GM12875 (cell line): Measurements from ENCODE around the gene MLN.

Source experiments
- H3K4me3 ChIP-seq: one replicate; pipeline ENCODE4 v1.5.1; 2011; ENCODE audit warnings: low read depth, low read length, control low read depth
- TF ChIP-seq, protein P1 (sequence below): IDR thresholded peaks from 2 replicates; pipeline ENCODE4 v1.5.1; 2011; ENCODE audit warnings: low read depth, mild to moderate bottlenecking, control low read depth, inconsistent platforms, low read length, moderate library complexity, borderline replicate concordance; ENCODE audit not compliant: insufficient read depth

Gene MLN

GRCh38 chr6:33750244-33750991, 53.4 kb downstream of the MLN start:
- TF ChIP-seq, protein P1, sequence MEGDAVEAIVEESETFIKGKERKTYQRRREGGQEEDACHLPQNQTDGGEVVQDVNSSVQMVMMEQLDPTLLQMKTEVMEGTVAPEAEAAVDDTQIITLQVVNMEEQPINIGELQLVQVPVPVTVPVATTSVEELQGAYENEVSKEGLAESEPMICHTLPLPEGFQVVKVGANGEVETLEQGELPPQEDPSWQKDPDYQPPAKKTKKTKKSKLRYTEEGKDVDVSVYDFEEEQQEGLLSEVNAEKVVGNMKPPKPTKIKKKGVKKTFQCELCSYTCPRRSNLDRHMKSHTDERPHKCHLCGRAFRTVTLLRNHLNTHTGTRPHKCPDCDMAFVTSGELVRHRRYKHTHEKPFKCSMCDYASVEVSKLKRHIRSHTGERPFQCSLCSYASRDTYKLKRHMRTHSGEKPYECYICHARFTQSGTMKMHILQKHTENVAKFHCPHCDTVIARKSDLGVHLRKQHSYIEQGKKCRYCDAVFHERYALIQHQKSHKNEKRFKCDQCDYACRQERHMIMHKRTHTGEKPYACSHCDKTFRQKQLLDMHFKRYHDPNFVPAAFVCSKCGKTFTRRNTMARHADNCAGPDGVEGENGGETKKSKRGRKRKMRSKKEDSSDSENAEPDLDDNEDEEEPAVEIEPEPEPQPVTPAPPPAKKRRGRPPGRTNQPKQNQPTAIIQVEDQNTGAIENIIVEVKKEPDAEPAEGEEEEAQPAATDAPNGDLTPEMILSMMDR = no peak
- no peak overlapping the region for H3K4me3 ChIP-seq

GRCh38 chr6:33749401-33749800, 54.4 kb downstream of the MLN start:
- no peak overlapping the region for H3K4me3 ChIP-seq
- TF ChIP-seq, protein P1 = no peak

DNA sequence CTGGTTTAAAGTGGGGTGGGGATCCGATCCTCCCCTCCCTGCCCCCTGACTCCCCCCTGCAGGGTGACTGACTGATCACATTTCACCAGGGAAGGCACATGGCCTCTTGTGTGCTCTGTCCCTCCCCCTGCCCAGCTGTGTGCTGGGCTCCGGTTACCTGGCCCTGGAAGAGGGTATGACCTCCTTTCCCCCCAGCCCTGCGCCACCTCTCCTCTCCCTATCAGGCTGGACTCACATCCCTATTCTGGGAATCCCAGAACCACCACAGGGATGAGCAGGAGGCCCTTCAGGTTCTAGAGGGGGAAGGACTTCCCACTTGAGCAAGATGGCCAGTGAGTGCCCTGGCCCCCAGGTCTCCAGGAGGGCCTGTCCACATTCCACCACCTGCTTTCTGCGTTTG, 55.0 kb downstream of the MLN start:
- no peak overlapping the region for H3K4me3 ChIP-seq
- TF ChIP-seq, protein P1 = no peak

- no peak overlapping the region for H3K4me3 ChIP-seq
- TF ChIP-seq, protein P1 = no peak
Observed at GRCh38 chr6:33747823-33748222, 56.0 kb downstream of the MLN start.

- no peak within 1 kb of the TSS for H3K4me3 ChIP-seq
- TF ChIP-seq, protein P1 = no peak
Observed at GRCh38 chr6:33746651-33747100, 57.1 kb downstream of the MLN start, which contains the start of gene IP6K3. Gene IP6K3 (minus strand): TSS chr6:33746905. CDS start chr6:33735476, 11,429 bp downstream.

GRCh38 chr6:33746036-33746600, 57.7 kb downstream of the MLN start:
- TF ChIP-seq, protein P1 = no peak
- H3K4me3 ChIP-seq = no peak overlapping the region

DNA sequence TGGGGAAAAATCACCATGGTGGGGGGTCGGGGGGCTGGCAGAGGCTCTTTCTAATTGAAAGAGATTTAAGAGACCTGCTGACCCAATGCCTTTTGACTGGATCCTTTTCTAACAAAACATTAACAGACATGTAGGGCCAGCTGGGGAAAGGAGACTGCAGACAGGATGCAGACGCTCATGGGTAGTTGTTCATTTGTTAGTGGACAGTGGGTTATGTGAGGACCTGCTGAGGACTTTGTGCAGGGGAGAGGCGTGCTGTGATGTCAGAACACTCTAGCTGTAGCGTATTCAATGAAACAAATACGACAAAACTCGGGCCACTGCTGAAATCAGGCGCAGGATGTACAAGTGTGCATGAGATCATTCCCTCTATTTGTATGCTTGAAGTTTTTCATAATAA, 58.3 kb downstream of the MLN start:
- no peak overlapping the region for H3K4me3 ChIP-seq
- TF ChIP-seq, protein P1 = no peak
